ENCODE data around the gene BNIP3.
"Not testable (repeated sequence)": the region's sequence is repeated elsewhere in the genome, so short reads cannot be mapped to it uniquely, and the experiment has no call there.

DNA sequence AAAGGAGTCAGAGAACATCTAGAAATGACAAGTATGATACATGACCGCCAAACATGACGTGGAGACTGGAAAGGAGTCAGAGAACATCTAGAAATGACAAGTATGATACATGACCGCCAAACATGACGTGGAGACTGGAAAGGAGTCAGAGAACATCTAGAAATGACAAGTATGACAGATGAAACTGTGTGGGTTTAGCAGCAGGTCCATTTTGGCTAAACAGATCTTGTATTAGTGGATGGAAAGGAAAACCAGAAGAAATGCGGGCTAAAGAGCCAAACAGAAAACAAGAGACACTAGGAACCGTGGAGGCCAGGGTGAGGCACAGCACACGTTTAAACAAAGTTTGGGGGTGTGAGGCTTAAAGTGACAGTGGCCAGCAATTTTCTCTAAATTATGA lies 31.8 kb downstream of the BNIP3 start:
- not testable (repeated sequence) for TF ChIP-seq POLR2A (IDR thresholded peaks at IDR 0.05; ENCODE audit: low read length); GATA1 (IDR thresholded peaks at IDR 0.05; ENCODE audit: low read depth, low read length)
